Measurements from ENCODE around the gene USP10.
A peak's percentile ranks its signal among the peaks of the same experiment; 100 is the strongest.

USP10 gene

GRCh38 chr16:84738255-84739038, 38.6 kb downstream of the USP10 start (continued):
- TF ChIP-seq ZNF518A (tag by site-specific recombination; conservative IDR thresholded peaks at IDR 0.05; ENCODE audit: low read depth) (no peak), ZNF561 (tag by site-specific recombination; IDR thresholded peaks at IDR 0.05; ENCODE audit: borderline replicate concordance) (no peak), SCRT2 (tag by site-specific recombination; IDR thresholded peaks at IDR 0.05) (no peak), ZNF704 (tag by site-specific recombination; IDR thresholded peaks at IDR 0.05) (no peak), MYNN (tag by site-specific recombination; IDR thresholded peaks at IDR 0.05; ENCODE audit: borderline replicate concordance) (no peak), ZNF776 (tag by site-specific recombination; IDR thresholded peaks at IDR 0.05; ENCODE audit: borderline replicate concordance) (no peak), PRDM10 (tag by site-specific recombination; IDR thresholded peaks at IDR 0.05) (peak; percentile 29; the same call in 1 of the 2 replicates), PRDM1 (tag by site-specific recombination; IDR thresholded peaks at IDR 0.05) (peak; percentile 17; the same call in 1 of the 2 replicates), KLF16 (tag by site-specific recombination; IDR thresholded peaks at IDR 0.05) (no peak), TRIM28 (IDR thresholded peaks at IDR 0.05; ENCODE audit: borderline replicate concordance, low read length) (peak; percentile 85), ZNF292 (tag by site-specific recombination; IDR thresholded peaks at IDR 0.05; ENCODE audit: borderline replicate concordance, low read depth) (no peak), ZBTB10 (tag by site-specific recombination; IDR thresholded peaks at IDR 0.05) (no peak), OSR2 (tag by site-specific recombination; IDR thresholded peaks at IDR 0.05) (no peak), SCRT1 (tag by site-specific recombination; IDR thresholded peaks at IDR 0.05; ENCODE audit: borderline replicate concordance) (no peak), CTCF (tag by site-specific recombination; IDR thresholded peaks at IDR 0.05) (peak; percentile 73), MEIS1 (CRISPR knock-in tag; IDR thresholded peaks at IDR 0.05; ENCODE audit: borderline replicate concordance) (no peak), ZNF843 (tag by site-specific recombination; IDR thresholded peaks at IDR 0.05) (no peak), ZNF175 (tag by site-specific recombination; IDR thresholded peaks at IDR 0.05) (no peak), ZNF2 (tag by site-specific recombination; IDR thresholded peaks at IDR 0.05) (0 out of 2 replicates have a peak, but pooled peaks have one; percentile 51), ZNF629 (tag by site-specific recombination; IDR thresholded peaks at IDR 0.05) (no peak), KLF17 (tag by site-specific recombination; IDR thresholded peaks at IDR 0.05) (no peak), ZNF600 (tag by site-specific recombination; IDR thresholded peaks at IDR 0.05) (no peak), ZNF157 (tag by site-specific recombination; IDR thresholded peaks at IDR 0.05) (no peak), ZBTB20 (tag by site-specific recombination; IDR thresholded peaks at IDR 0.05) (peak; percentile 23; the same call in 1 of the 2 replicates)

All from HEK293 (cell line).